GM10847 (cell line): Measurements from ENCODE around the gene USP1.

Source experiments
- POLR2A ChIP-seq: IDR thresholded peaks from 2 replicates; pipeline ENCODE4 v1.6.1; 2011; ENCODE audit not compliant: insufficient read length; ENCODE audit errors: extremely low read depth

Gene USP1, protein sequence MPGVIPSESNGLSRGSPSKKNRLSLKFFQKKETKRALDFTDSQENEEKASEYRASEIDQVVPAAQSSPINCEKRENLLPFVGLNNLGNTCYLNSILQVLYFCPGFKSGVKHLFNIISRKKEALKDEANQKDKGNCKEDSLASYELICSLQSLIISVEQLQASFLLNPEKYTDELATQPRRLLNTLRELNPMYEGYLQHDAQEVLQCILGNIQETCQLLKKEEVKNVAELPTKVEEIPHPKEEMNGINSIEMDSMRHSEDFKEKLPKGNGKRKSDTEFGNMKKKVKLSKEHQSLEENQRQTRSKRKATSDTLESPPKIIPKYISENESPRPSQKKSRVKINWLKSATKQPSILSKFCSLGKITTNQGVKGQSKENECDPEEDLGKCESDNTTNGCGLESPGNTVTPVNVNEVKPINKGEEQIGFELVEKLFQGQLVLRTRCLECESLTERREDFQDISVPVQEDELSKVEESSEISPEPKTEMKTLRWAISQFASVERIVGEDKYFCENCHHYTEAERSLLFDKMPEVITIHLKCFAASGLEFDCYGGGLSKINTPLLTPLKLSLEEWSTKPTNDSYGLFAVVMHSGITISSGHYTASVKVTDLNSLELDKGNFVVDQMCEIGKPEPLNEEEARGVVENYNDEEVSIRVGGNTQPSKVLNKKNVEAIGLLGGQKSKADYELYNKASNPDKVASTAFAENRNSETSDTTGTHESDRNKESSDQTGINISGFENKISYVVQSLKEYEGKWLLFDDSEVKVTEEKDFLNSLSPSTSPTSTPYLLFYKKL

DNA sequence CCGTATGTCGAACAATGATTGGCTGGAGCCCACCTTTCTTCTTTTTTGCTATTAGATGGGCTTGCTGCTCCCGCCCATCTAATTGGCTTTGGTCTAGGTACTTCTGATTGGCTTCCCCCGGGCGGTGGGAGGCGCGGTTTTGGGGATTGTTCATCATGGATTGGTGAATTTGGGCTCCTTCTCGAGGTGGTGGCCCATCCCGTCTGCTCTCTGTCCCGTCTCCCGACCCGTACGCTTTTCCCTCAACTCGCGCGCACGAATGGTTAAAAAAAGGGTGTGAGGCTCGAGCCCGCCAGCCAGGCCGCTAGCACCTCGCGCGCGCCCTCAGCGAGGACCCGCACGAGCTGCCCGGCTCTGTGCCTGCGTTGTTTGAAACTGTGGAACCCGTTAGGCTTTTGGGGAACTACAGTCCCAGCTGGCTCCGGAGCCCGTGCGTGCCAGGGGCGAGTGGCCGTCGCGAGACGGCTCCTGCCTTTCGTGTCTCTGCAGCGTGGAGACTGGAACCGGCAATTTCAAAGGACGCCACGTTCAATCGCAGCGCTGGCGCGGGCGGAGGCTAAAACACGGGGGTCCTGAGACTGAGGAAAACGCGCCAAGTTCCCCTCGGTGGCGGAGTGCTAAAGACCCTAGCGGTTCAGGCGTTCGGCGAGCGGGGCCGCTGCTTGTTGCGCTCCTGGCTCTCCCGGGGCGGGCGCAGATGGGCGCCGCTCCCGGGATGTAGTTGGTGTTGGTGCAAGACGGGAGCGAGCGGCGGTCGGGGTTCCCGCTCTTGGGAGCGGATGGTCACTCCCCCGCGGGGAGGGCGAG is at the start of gene USP1:
TSS of gene USP1 (plus strand) at position 584 of the 807 bp plus-strand sequence. CDS start 2,819 bp downstream, outside the sequence.
- TF ChIP-seq POLR2A = peak; percentile 87

DNA sequence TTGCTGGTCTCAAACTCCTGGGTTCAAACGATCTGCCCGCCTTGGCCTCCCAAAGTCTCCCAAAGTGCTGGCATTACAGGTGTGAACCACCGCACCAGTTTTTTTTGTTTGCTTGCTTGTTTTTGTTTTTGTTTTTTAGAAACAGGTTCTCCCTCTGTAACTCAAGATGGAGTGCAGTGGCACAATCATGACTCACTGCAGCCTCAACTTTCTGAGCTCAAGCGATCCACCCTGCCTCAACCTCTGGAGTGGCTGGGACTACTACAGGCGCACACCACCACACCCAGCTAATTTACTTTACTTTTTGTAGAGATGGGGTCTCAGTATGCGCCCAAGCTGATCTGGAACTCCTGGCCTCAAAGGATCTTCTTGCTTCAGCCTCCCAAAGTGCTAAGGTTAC is 47.3 kb upstream of the USP1 start:
- TF ChIP-seq POLR2A = no peak

DNA sequence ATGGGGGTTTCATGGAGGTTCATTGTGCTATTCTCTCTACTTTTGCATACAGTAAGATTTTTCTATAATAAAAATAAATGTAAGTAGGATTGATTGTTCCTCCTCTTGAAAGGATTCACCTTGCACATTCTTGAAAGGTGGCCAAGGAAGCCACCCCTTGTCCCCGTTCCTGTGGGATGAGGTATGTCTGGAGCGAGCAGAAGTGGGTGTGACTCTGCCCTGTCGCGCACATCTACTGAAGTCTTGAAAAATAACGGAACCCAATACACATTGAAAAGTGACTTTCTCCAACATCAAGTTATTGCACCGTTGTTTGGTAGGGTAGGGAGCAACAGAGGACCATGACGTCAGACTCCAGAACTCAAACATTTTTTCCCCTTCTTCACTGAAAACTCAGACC is 46.8 kb upstream of the USP1 start:
- no peak for TF ChIP-seq POLR2A

DNA sequence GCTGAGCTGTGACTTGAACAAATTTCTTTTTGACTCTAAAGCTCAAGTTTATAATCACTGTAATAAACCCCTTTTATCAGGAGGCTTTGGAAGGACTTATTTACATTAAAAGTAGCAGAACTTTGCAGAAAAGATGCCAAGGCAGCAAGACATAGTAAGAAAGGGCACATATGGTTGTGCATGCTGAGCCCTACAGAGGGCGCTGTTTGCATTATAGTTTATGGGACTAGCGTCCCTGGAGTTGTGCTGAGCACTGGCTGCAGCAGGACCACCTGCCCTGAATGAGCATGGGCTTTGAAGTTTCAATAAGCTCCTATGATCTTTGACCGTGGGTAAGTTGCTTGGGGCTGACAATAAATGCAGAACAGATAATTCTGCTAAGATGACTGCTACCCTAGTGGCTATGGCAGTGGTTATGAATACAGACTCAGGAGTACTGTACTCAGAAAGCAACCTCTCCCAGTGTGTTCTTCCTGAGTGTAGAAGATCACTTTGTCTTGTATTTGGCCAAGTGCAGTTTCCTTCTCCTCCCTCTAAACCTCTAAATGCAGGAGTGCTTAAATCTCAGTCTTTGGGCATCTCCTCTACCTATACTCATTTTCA is 45.4 kb upstream of the USP1 start:
- no peak for TF ChIP-seq POLR2A

DNA sequence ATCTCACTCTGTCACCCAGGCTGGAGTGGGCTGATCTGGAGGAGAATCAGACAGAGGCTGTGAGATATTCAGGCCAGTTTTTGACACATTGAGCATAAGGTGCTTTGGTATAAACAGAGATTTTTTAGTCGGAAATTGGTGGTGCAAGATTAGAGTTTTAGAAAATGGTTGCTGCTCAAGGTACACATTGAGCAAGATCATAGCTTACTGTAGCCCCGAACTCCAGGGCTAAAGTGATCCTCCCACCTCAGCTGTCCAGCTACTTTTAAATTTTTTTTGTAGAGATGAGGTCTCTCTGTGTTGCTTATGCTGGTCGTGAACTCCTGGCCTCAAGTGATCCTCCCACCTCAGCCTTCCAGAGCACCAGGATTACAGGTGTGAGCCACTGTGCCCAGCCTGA is 43.9 kb upstream of the USP1 start:
- no peak for TF ChIP-seq POLR2A

DNA sequence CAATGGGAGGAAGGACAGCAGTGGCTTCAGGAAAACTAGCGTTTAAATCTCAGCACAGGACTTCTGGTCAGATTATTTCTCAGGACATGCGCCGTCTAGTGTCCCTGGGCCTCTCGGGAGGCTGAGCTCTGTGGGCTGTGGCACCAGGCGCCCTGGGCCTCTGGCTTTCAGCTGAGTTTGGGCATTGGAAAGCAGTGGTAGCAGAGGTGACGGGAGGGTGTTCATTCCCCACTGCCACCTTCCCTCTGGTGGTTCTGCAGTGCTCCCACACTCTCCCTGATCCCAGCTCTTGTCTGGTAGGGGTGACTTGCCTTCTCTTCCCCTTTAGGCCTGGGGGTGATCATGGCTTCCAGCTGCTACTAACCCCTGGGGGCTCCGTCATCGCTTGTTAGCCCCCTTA is 42.2 kb upstream of the USP1 start:
- TF ChIP-seq POLR2A = no peak

DNA sequence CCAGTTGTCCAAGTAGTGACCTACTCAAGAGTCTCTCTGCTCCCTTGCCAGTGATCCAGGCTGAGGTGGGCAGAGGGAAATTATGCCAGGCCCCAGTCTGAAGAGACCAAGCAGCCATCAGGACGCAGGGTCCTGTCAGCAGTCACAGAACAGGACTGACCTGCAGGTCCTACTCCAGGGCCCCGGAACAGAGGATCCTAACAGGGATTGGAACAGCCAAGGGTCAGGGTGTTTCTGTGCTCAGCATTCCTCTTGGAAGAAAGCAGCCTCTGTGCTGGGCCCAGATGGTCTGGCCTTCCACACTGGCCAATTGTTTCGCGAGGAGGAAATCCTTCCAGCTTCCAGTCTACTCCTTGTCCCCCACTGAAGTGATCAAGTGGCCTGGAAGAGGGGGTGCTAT is 41.6 kb upstream of the USP1 start:
- no peak for TF ChIP-seq POLR2A

DNA sequence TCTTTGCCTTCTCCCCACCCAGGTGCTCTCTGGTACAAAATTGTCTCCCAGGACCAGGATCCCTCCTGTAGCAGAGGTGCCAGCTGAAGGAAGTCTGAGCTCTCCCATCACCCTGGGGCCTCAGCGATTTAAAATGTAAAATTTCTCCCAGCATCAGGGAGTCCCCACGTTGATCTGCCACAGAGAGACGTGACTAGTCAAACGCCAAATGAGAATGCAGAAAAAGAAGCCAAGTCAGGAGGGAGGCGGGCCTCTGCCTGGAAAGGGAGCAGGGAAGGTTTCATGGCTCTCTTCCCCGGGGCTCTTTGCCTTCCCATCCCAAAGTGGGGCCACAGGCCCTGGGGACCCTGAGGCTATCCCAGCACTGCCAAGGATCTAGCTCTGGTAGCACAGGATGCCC is 40.0 kb upstream of the USP1 start:
- TF ChIP-seq POLR2A = no peak

DNA sequence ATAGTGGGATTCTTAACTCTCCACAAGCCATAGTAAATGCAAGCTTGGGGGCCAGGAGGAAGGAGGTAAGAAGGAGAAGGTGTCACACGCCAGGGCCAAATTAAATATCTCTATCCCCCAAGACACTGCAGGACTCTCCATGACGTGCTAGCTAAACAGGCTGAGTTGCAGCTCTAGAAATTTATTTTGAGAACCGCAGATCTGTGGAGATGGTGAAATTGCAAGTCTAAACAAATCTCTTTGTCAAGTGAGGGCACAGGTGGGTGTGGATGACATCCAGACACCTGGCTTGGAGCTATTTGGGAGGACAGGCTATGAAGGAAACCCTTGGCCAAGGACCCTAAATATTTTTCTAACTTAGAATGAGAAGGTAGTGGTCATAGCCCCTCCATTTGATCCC is 39.5 kb upstream of the USP1 start:
- no peak for TF ChIP-seq POLR2A

DNA sequence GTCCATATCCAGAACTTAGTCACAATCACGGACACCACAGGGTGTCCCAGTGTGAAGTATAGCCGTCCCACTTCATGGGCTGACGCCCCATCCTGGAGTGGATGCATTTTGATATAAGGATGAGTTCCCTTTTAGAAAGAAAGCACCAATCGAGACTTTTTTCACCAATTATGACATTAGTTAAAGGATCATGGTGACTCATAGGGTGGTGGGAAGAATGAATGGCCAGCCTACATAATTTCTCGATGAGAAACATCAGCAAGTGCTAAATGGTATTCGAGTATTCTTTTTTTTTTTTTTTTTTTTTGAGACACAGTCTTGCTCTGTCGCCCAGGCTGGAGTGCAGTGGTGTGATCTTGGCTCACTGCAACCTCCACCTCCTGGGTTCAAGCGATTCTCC is 38.5 kb upstream of the USP1 start:
- TF ChIP-seq POLR2A = no peak

DNA sequence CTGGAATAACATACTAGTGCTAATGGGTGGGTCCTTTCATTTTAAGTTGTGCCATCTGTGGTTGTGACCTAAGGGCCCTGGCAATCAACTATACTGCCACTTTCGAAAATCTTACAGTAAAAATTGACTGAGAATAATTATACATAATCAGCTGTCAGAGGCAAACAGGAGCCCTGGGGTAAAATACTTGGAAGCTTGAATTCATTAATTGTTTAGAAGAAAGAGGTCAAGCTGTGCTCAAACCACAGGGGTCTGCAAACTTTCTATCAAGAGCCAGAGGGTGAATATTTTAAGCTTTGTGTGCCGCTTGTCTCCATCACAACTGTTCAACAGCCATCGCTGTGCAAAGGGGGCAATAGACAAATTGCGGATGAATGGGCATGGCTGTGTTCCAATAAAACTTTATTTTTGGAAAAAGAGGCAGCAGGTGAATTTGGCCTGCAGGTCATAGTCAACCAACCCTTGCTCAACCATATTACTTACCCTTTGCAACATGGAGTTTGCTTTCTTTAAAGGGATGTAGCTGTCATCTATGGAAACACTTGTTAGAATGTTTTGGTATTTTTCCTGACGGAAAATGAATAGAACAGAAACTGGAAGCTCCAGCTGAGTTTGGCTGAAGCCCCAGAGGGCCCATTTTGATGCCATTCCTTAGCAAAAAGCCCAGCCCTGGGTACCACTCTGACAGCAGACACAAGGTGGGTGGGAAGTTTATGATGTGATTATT is 35.7 kb upstream of the USP1 start:
- no peak for TF ChIP-seq POLR2A

DNA sequence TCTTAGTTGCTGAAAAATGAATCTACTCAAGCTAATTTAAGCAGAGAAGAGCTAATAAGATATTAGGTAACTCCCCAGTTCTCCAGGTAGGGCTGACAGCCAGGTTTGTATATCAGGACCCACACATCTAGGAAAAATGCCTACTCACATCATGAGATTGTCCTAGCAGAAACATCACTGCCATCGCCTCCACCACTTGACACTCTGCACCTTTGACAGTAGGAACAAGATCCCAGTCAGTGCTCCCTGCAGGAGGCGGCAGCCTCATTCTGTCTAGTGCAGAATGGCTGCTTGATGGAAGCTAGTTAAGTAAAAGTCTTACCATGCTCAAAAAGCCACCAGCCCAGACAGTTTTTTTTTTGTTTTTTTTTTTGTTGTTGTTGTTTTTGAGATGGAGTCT is 31.6 kb upstream of the USP1 start:
- no peak for TF ChIP-seq POLR2A

DNA sequence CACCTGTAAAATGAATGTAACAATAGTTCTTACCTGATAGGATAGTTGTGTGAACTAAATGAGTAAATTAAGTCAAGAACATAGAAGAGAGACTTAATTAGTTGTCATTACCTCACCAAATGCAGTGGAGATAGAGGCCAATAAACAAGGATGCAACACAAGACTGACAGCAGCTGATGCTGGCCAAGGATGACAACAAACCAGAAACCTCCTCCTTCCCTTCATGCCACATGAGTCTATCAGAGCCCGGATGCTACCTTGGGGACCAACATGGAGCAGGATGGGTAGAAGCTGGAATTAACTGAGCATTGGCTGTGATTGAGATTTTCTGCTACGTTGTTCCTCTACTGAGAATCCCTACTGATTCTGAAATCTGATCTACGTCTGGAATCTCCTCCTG is 30.3 kb upstream of the USP1 start:
- TF ChIP-seq POLR2A = no peak

DNA sequence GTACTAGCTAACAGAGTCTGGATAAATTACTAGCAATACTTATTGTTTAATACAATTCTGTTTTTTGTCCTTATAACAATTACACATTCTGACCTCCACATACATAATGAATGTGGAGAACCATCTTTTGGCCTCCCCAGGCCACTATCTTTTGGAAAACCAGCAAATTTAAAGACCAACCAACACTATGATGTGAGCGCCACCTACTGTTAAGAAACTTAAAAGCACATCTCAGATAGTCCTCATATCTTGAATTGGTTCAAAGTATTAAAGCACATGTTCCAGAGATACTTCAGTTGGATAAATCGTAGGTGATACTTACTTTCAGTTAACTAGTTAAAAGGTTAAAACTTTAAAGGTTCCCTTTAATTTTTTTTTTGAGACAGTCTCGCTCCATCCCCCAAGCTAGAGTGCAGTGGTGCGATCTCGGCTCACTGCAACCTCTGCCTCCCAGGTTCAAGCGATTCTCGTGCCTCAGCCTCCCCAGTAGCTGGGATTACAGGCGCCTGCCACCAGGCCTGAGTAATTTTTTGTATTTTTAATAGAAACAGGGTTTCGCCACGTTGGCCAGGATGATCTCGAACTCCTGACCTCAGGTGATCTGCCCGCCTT is 29.3 kb upstream of the USP1 start:
- no peak for TF ChIP-seq POLR2A
